ENCODE data around the gene GRK5.

DNA sequence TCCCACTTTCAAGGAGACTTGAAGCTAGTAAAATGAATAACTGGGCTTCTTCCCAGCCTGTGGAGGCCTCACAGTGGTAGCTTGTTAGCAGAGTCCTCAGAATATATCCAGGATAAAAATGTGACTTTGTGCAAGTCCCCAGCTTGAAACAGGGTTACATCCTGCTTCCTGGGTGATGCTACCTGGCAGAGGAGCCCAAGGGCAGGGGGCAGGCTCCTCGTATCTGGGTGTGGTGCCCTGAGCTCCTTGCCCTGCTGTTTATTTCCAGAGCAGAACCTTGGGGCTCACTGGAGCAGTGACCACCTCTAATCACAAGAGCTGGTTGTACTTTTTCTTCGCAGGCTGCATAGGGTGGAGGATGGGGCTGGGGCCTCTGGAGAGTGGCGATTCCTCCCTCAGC, 94.8 kb downstream of the GRK5 start:
- no peak for TF ChIP-seq POLR2A (IDR thresholded peaks at IDR 0.05; ENCODE audit: low read depth, low read length)
- no peak for TF ChIP-seq POLR2AphosphoS5 (IDR thresholded peaks at IDR 0.05; ENCODE audit: low read depth, low read length)
- TF ChIP-seq TAF1 (IDR thresholded peaks at IDR 0.05; ENCODE audit: low read depth, low read length) = no peak
- TF ChIP-seq SPI1 (IDR thresholded peaks at IDR 0.05; ENCODE audit: low read depth, low read length) = no peak
- TF ChIP-seq PAX5 (IDR thresholded peaks at IDR 0.05; ENCODE audit: insufficient read depth, low read length, severe bottlenecking) = no peak
